Astrocyte (in vitro differentiated cells and primary cell): ENCODE measurements around the gene COL9A3.

ENCODE experiments used
- CTCF ChIP-seq: IDR thresholded peaks from 2 replicates; pipeline ENCODE4 v1.5.1; 2011; ENCODE audit warnings: low read depth, mild to moderate bottlenecking, inconsistent platforms, low read length, moderate library complexity; ENCODE audit not compliant: insufficient read depth
- EZH2 ChIP-seq: IDR thresholded peaks from 2 replicates; pipeline ENCODE4 v1.6.1; 2012; ENCODE audit warnings: mild to moderate bottlenecking, low read length, inconsistent platforms; ENCODE audit not compliant: insufficient read depth

DNA sequence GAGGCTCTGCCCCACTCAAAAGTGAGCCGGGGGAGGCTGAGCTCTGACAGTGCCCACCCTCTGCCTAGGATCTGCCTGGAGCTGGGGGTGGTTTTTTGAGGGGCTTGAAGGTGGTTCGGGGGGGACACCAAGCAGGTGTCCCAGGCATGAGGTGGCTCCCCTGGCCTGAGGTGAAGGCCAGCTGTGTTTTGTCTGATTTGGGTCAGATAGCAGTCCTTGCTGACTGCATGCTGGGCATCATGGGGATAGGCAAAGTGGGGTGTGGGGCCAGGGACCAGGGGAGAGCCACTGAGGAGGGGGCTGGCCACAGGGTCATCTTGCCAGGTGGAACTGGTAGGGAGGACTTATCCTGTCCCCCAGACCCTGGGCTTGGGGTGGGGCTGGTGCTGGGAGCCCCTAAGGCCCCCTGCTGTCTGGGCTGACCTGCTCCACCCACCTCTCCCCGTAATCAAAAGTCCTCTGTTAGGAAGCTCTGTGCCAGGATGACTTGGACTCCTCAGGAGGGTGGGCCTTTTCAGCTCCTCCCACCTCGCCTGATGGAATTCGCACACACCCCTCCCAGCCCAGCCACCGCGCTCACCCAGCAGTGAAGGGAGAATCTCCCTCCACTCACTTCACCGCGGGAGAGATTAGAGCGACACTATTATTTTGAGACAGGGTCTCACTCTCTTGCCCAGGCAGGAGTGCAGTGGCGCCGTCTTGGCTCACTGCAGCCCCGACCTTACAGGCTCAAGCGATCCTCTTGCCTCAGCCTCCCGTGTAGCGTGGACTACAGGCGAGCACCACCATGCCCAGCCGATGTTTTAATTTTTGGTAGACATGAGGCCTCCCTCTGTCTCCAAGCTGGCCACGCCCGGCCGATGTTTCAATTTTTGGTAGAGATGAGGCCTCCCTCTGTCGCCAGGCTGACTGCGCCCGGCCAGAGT, 1.5 kb upstream of the COL9A3 start:
- no peak for TF ChIP-seq CTCF
- no peak for TF ChIP-seq EZH2
